Neuronal stem cell (in vitro differentiated cells): ENCODE measurements around the gene CCR4.
"Not testable (repeated sequence)": the region's sequence is repeated elsewhere in the genome, so short reads cannot be mapped to it uniquely, and the experiment has no call there.

Experiments
- DNase-seq: peaks from one replicate; pipeline ENCODE4 v3.0.0-alpha.2; 2013; ENCODE audit warnings: low spot score
- H2AFZ ChIP-seq: one replicate; pipeline ENCODE4 v1.6.1; 2013; ENCODE audit warnings: mild to moderate bottlenecking, low read length, inconsistent platforms
- H2AK5ac ChIP-seq: 2 replicates; pipeline ENCODE4 v1.6.1; 2013; ENCODE audit warnings: low read depth, mild to moderate bottlenecking, inconsistent platforms, low read length, moderate library complexity, mixed read lengths
- H2BK120ac ChIP-seq: 2 replicates; pipeline ENCODE4 v1.6.1; 2013; ENCODE audit warnings: low read depth, mild to moderate bottlenecking, inconsistent platforms, low read length, moderate library complexity, mixed read lengths
- H2BK12ac ChIP-seq: one replicate; pipeline ENCODE4 v1.6.1; 2013; ENCODE audit warnings: low read length, inconsistent platforms
- H2BK15ac ChIP-seq: 2 replicates; pipeline ENCODE4 v1.6.1; 2013; ENCODE audit warnings: mild to moderate bottlenecking, low read length, inconsistent platforms, mixed read lengths
- H2BK5ac ChIP-seq: one replicate; pipeline ENCODE4 v1.6.1; 2013; ENCODE audit warnings: inconsistent platforms, mild to moderate bottlenecking, low read length, moderate library complexity
- H3K14ac ChIP-seq: one replicate; pipeline ENCODE4 v1.6.1; 2013; ENCODE audit warnings: low read length, inconsistent platforms
- H3K18ac ChIP-seq: 2 replicates; pipeline ENCODE4 v1.6.1; 2013; ENCODE audit warnings: low read length, inconsistent platforms
- H3K23ac ChIP-seq: 2 replicates; pipeline ENCODE4 v1.6.1; 2013; ENCODE audit warnings: low read depth, mild to moderate bottlenecking, mixed read lengths, low read length, inconsistent platforms; ENCODE audit not compliant: poor library complexity
- H3K27ac ChIP-seq: replicated peaks from 3 replicates; pipeline ENCODE4 v1.5.1; 2013; ENCODE audit warnings: low read length, inconsistent platforms
- H3K27me3 ChIP-seq, 3 experiments: 2 replicates each; pipeline ENCODE4 v1.6.1; 2013; ENCODE audit warnings: low read length in 3 of 3, mild to moderate bottlenecking in 2 of 3, inconsistent platforms in 1 of 3, low read depth in 1 of 3, mixed read lengths in 1 of 3, moderate library complexity in 1 of 3; ENCODE audit not compliant: control insufficient read depth in 3 of 3, insufficient read depth in 3 of 3
- H3K36me3 ChIP-seq, 2 donors: replicated peaks in 1 of 2; 2 replicates each; pipeline ENCODE4 v1.6.1; 2013; ENCODE audit warnings: low read length in 2 of 2; ENCODE audit not compliant: control insufficient read depth in 2 of 2, insufficient read depth in 2 of 2
- H3K4ac ChIP-seq: 2 replicates; pipeline ENCODE4 v1.6.1; 2013; ENCODE audit warnings: inconsistent platforms, mild to moderate bottlenecking, low read length, moderate library complexity
- H3K4me1 ChIP-seq, 2 donors: 1 replicate in 1 of 2; 2 replicates in 1 of 2; pipeline ENCODE4 v1.6.1; 2013; ENCODE audit warnings: low read length in 2 of 2, low read depth in 1 of 2; ENCODE audit not compliant: control insufficient read depth in 2 of 2, insufficient read depth in 1 of 2
- H3K4me2 ChIP-seq: one replicate; pipeline ENCODE4 v1.6.1; 2013; ENCODE audit warnings: mild to moderate bottlenecking, low read length, inconsistent platforms; ENCODE audit not compliant: insufficient read depth, poor library complexity, severe bottlenecking
- H3K4me3 ChIP-seq, 2 donors: 2 replicates each; pipeline ENCODE4 v1.5.1; 2013; ENCODE audit warnings: low read length in 2 of 2, mild to moderate bottlenecking in 2 of 2, inconsistent platforms in 1 of 2, moderate library complexity in 1 of 2
- H3K79me1 ChIP-seq: one replicate; pipeline ENCODE4 v1.6.1; 2013; ENCODE audit warnings: low read depth, mild to moderate bottlenecking, inconsistent platforms, low read length, moderate library complexity
- H3K9ac ChIP-seq: one replicate; pipeline ENCODE4 v1.6.1; 2013; ENCODE audit warnings: mild to moderate bottlenecking, low read depth, low read length, inconsistent platforms; ENCODE audit not compliant: poor library complexity
- H3K9me3 ChIP-seq, 2 donors: replicated peaks in 1 of 2; 2 replicates each; pipeline versions ENCODE3 to v1.6.1; 2013; ENCODE audit warnings: low read length in 2 of 2, mild to moderate bottlenecking in 2 of 2, inconsistent platforms in 1 of 2, low read depth in 1 of 2, mixed read lengths in 1 of 2, moderate library complexity in 1 of 2; ENCODE audit not compliant: control insufficient read depth in 2 of 2, insufficient read depth in 1 of 2
- H4K8ac ChIP-seq: one replicate; pipeline ENCODE4 v1.6.1; 2013; ENCODE audit warnings: low read depth, mild to moderate bottlenecking, inconsistent platforms, low read length, moderate library complexity
- H4K91ac ChIP-seq: one replicate; pipeline ENCODE4 v1.6.1; 2013; ENCODE audit warnings: low read length, low read depth, mild to moderate bottlenecking, inconsistent platforms; ENCODE audit not compliant: poor library complexity
- WGBS, 2 donors: extraction: QIAGEN DNeasy Blood & Tissue Kit; methylation state at CpG; one replicate each; pipeline ENCODE4 v1.1.7; 2013; ENCODE audit warnings: missing lambda C conversion rate in 2 of 2, mixed read lengths in 1 of 2; ENCODE audit not compliant: insufficient read length in 2 of 2, insufficient replicate concordance in 1 of 2; ENCODE audit errors: extremely low coverage in 2 of 2; 5-methylcytosine and 5-hydroxymethylcytosine counted together

Gene CCR4

DNA sequence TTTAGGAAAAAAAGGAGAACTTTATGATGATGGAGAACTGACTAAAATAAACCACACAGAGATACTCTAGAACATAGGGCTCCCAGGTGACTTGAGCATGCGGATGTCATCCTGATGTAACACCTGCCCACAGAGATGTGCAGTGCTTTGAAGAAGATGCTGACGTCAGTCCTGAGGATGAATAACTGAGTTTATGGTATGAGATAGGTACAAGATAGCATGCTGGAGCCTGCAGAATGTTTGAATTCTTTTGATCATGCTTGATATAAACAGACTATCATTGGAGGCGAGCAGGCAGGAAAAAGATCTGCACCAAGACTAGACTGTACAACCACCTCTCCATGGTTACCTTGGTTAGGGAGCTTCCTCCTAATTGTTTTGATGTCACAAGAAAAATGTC is 12.4 kb downstream of the CCR4 start:
- no CpG with 5 or more reads among the region's 3 CpGs for WGBS, 2 donors
- H2BK120ac ChIP-seq, result no peak overlapping the region
- no peaks in the 10 kb centered on the region for H3K27me3 ChIP-seq
- no peaks in the 10 kb centered on the region for H3K36me3 ChIP-seq
- no peak overlapping the region for H3K27ac ChIP-seq
- no peak overlapping the region for H3K9ac ChIP-seq
- H3K23ac ChIP-seq, result no peak overlapping the region
- H3K4me1 ChIP-seq, result no peaks in the 10 kb centered on the region
- H2BK5ac ChIP-seq, result no peak overlapping the region
- no peak overlapping the region for H3K18ac ChIP-seq
- no peak overlapping the region for H2BK15ac ChIP-seq
- H3K4ac ChIP-seq, result no peak overlapping the region
- peaks cover 4 to 10% of the 10 kb centered on the region in 2 donors for H3K9me3 ChIP-seq
- H2AK5ac ChIP-seq, result no peak overlapping the region
- no peak overlapping the region for H3K4me3 ChIP-seq
- no peak overlapping the region for H2AFZ ChIP-seq
- H2BK12ac ChIP-seq, result no peak overlapping the region
- no peak overlapping the region for H3K4me2 ChIP-seq
- H3K14ac ChIP-seq, result no peak overlapping the region
- H4K91ac ChIP-seq, result no peak overlapping the region
- H4K8ac ChIP-seq, result no peak overlapping the region
- H3K79me1 ChIP-seq, result no peaks in the 10 kb centered on the region
- DNase-seq, result no peak

DNA sequence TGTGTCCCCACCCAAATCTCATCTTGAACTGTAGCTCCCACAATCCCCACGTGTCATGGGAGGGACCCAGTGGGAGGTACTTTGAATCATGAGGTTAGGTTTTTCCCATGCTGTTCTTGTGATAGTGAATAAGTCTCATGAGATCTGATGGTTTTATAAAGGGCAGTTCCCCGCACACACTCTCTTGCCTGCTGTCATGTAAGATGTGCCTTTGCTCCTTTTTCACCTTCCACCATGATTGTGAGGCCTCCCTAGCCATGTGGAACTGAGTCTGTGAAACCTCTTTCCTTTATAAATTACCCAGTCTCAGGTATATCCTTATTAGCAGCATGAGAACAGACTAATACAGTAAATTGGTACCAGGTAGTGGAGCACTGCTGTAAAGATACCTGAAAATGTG is 13.3 kb downstream of the CCR4 start:
- not testable (repeated sequence) for H3K4ac ChIP-seq, H3K9ac ChIP-seq, DNase-seq, H3K4me2 ChIP-seq, H3K23ac ChIP-seq, H3K18ac ChIP-seq, H3K79me1 ChIP-seq, H2BK15ac ChIP-seq, H3K4me3 ChIP-seq, H2AK5ac ChIP-seq, H2AFZ ChIP-seq, H3K27me3 ChIP-seq, H2BK120ac ChIP-seq, H3K36me3 ChIP-seq, H3K27ac ChIP-seq, H3K14ac ChIP-seq, H4K91ac ChIP-seq, H2BK5ac ChIP-seq, H2BK12ac ChIP-seq, H4K8ac ChIP-seq, H3K4me1 ChIP-seq
- no CpG with 5 or more reads among the region's 2 CpGs for WGBS, 2 donors
- peaks cover 4 to 10% of the 10 kb centered on the region in 2 donors for H3K9me3 ChIP-seq

DNA sequence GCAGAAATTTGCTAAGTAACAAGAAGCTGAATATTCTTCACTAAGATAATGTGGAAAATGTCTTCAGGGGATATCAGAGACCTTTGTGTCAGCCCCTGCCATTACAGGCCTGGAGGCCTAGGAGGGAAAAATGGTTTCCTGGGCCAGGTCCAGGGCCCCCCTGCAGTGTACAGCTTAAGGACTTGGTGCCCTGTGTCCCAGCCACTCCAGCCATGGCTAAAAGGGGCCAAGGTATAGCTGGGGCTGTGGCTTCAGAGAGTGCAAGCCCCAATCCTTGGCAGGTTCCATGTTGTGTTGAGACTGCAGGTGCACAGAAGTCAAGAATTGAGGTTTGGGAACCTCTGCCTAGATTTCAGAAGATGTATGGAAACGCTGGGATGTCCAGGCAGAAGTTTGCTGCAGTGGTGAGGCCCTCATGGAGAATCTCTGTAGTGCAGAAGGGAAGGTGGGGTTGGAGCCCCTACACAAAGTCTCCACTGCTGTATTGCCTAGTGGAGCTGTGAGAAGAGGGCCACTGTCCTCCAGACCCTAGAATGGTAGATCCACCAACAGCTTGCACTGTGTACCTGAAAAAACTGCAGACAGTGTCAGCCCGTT is 14.3 kb downstream of the CCR4 start:
- H3K14ac ChIP-seq, H3K9ac ChIP-seq, H3K18ac ChIP-seq, H3K4me2 ChIP-seq, H3K36me3 ChIP-seq, H3K27me3 ChIP-seq, H3K4me1 ChIP-seq, H4K8ac ChIP-seq, H2AFZ ChIP-seq, H4K91ac ChIP-seq, H2BK120ac ChIP-seq, H2BK15ac ChIP-seq, H3K23ac ChIP-seq, H3K4ac ChIP-seq, H2BK5ac ChIP-seq, H2BK12ac ChIP-seq, H3K79me1 ChIP-seq, H2AK5ac ChIP-seq, H3K4me3 ChIP-seq, H3K27ac ChIP-seq, DNase-seq: not testable (repeated sequence)
- H3K9me3 ChIP-seq, result peaks cover 4 to 10% of the 10 kb centered on the region in 2 donors
- no CpG with 5 or more reads among the region's 2 CpGs for WGBS, 2 donors

DNA sequence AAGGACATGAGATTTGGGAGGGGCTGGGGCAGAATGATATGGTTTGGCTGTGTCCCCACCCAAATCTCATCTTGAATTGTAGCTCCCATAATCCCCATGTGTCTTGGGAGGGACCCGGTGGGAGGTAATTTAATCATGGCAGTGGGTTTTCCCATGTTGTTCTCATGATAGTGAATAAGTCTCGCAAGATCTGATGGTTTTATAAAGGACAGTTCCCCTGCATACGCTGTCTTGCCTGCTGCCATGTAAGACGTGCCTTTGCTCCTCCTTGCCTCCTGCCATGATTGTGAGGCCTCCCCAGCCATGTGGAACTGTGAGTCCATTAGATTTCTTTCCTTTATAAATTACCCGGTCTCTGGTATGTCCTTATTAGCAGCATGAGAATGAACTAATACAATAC is 15.2 kb downstream of the CCR4 start:
- H3K18ac ChIP-seq, H3K4ac ChIP-seq, H3K4me1 ChIP-seq, H3K79me1 ChIP-seq, H2BK15ac ChIP-seq, H3K36me3 ChIP-seq, H2AK5ac ChIP-seq, DNase-seq, H2BK5ac ChIP-seq, H3K4me2 ChIP-seq, H3K9ac ChIP-seq, H3K4me3 ChIP-seq, H2BK12ac ChIP-seq, H2AFZ ChIP-seq, H3K27ac ChIP-seq, H4K8ac ChIP-seq, H4K91ac ChIP-seq, H3K14ac ChIP-seq, H3K23ac ChIP-seq, H2BK120ac ChIP-seq, H3K27me3 ChIP-seq: not testable (repeated sequence)
- peaks cover 4 to 10% of the 10 kb centered on the region in 2 donors for H3K9me3 ChIP-seq
- WGBS, 2 donors, result no CpG with 5 or more reads among the region's 5 CpGs
